Pancreas (tissue), 10 donors: ENCODE results near the gene MMS22L. TPM values are rescaled to one million over a fixed set of nuclear protein-coding genes. Genes with fewer than 3 reads are reported as not detected.

ENCODE experiments used
- ATAC-seq, 4 donors: fragments of 200-7000 bp; cut with Tn5 transposase; one replicate each; pipeline versions ENCODE4 v1.8.0 to v1.9.1; 2020; ENCODE audit warnings: mild to moderate bottlenecking in 4 of 4, moderate library complexity in 4 of 4
- DNase-seq, 6 donors: peaks; one replicate each; pipeline ENCODE4 v3.0.0-alpha.2; 2020
- FAIRE-seq: peaks from 2 replicates; lab custom pipeline; 2012; peaks lifted over from hg19 to GRCh38; lab: Jason Lieb, UNC
- H3K27ac ChIP-seq, 4 donors: fragments of 200-600 bp; sonication (generic); 1 replicate in 3 of 4; 2 replicates in 1 of 4; pipeline versions ENCODE4 v1.5.0 to v1.8.0; 2020
- H3K27me3 ChIP-seq, 4 donors: fragments of 200-600 bp; one replicate each; pipeline ENCODE4 v1.8.0; 2021
- H3K36me3 ChIP-seq, 3 donors: fragments of 200-600 bp; sonication (generic) in 1 of 3; one replicate each; pipeline versions ENCODE4 v1.5.0 to v1.8.0; 2020 to 2021
- H3K4me1 ChIP-seq, 3 donors: fragments of 200-600 bp; one replicate each; pipeline ENCODE4 v1.8.0; 2021
- H3K4me3 ChIP-seq, 4 donors: fragments of 200-600 bp; sonication (generic) in 2 of 4; one replicate each; pipeline versions ENCODE4 v1.5.0 to v1.8.0; 2020 to 2021
- H3K9me3 ChIP-seq, 4 donors: fragments of 200-600 bp; one replicate each; pipeline ENCODE4 v1.8.0; 2021
- WGBS, 2 donors: extraction: QIAGEN DNeasy Blood & Tissue Kit; methylation state at CpG; one replicate each; pipeline ENCODE4 v1.1.7; 2013; 5-methylcytosine and 5-hydroxymethylcytosine counted together
- intact Hi-C, 3 donors: fragments of 100-400 bp; cut with DNase I; formaldehyde crosslinking; loops; one replicate each; pipeline versions ENCODE4 v1.11.1 to v1.14.2; 2022
- polyA plus RNA-seq, 2 donors: library from polyadenylated mRNA; stranded (reverse); fragments of 200-250 nt; gene quantifications; one replicate each; pipeline ENCODE4 v1.2.3, GENCODE V29; 2013
- total RNA-seq, 6 donors: library from RNA; stranded (reverse); fragmentation: NEBNext Ultra II Directional in 4 of 6; extraction: Animal tissue kit (Norgen Biotek cat#: 25700) in 4 of 6; gene quantifications; one replicate each; pipeline versions ENCODE4 v1.2.1 to v1.2.4, GENCODE V29; 2021 to 2023
- TF ChIP-seq, protein P1 (sequence below), 4 donors: fragments of 200-600 bp; sonication (generic) in 3 of 4; IDR thresholded peaks; one replicate each; pipeline versions ENCODE4 v1.5.0 to v1.8.0; 2021; ENCODE audit warnings: antibody characterized with exemption in 4 of 4
- donor health status: healthy with polysubstance abuse.
- donor health status: DM: no; HTN: no; CAD: no; lungs with moderate emphysema.
- donor health status: DM: no; HTN: no; CAD: no.
- donor health status: control.
- donor health status: control.
- donor health status: Bipolar disorder and iron deficiency.
- donor health status: DM: yes; HTN: yes; CAD: no.
- donor health status: DM: no; HTN: no; CAD: no.
- donor health status: DM: no; HTN: no; CAD: no.
- donor health status: DM: yes; HTN: yes; CAD: no.

Gene MMS22L
- total and polyA plus RNA-seq, 8 donors: 0.84 to 5.0 (median 2.9) TPM

- TF ChIP-seq, protein P1, sequence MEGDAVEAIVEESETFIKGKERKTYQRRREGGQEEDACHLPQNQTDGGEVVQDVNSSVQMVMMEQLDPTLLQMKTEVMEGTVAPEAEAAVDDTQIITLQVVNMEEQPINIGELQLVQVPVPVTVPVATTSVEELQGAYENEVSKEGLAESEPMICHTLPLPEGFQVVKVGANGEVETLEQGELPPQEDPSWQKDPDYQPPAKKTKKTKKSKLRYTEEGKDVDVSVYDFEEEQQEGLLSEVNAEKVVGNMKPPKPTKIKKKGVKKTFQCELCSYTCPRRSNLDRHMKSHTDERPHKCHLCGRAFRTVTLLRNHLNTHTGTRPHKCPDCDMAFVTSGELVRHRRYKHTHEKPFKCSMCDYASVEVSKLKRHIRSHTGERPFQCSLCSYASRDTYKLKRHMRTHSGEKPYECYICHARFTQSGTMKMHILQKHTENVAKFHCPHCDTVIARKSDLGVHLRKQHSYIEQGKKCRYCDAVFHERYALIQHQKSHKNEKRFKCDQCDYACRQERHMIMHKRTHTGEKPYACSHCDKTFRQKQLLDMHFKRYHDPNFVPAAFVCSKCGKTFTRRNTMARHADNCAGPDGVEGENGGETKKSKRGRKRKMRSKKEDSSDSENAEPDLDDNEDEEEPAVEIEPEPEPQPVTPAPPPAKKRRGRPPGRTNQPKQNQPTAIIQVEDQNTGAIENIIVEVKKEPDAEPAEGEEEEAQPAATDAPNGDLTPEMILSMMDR (IDR thresholded peaks at IDR 0.05): no peak
- H3K27me3 ChIP-seq: no peaks in the 10 kb centered on the region
- no peaks in the 10 kb centered on the region for H3K9me3 ChIP-seq
- intact Hi-C loops: no loop called here
- no peak for DNase-seq
- no peak for ATAC-seq
- no peaks in the 10 kb centered on the region for H3K36me3 ChIP-seq
- no peaks in the 10 kb centered on the region for H3K4me1 ChIP-seq
- H3K27ac ChIP-seq: no peak overlapping the region
- no peak for FAIRE-seq
- WGBS, 2 donors: 79 to 80% methylated on average over 3 of the region's 3 CpGs
- H3K4me3 ChIP-seq: no peak overlapping the region
Measured at GRCh38 chr6:97198046-97198565, 84.9 kb downstream of the MMS22L start.

DNA sequence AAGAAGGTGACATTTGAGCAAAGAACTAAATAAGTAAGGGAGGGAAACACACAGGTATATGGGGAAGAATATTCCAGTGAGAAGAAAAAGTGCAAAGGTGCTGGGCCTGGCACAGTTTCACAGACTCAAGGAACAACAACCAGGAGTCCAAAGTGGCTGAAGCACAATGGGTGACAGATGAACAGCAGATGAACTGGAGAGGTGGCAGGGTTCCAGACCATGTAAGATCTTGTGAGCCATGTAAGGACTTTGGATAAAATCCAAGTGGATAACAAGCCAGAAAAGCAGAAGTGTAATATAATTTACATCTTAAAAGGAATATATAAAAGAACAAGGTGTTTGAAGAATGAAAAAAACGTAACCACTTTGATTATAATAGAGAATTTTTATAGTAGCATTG lies 87.9 kb downstream of the MMS22L start:
- Histone ChIP-seq H3K4me3 (no peak overlapping the region), H3K27ac (no peak overlapping the region), H3K9me3 (no peaks in the 10 kb centered on the region), H3K36me3 (no peaks in the 10 kb centered on the region), H3K27me3 (no peaks in the 10 kb centered on the region), H3K4me1 (no peaks in the 10 kb centered on the region)
- no peak for ATAC-seq
- DNase-seq: no peak
- intact Hi-C loops: no loop called here
- WGBS, 2 donors: 82 to 92% methylated on average over 1 of the region's 1 CpG
- no peak for FAIRE-seq
- TF ChIP-seq, protein P1 (IDR thresholded peaks at IDR 0.05): no peak

DNA sequence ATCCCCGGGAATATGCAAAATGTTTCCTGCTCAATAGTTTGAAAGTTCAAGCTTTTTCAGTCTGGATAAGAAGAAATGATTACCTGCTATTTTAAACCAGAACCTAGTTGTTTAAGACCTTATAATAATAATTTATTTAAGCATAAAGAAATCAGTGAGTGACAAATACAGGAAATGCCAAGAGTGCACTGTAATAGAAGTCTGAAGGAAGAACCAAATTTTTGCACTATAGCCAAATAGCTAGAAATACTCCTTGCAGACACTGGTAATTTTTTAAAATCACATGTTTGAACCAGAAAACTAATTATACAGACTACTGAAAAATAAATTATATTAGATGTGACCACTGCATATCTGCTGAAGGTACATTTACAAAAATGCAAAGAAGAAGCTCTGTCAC lies 93.2 kb downstream of the MMS22L start:
- intact Hi-C loops: loop anchor here in 2 of 3 donors (5.0 to 10.0 kb wide), 2 partner anchors 203 to 205 kb away; no protein-coding TSS in a partner anchor
- 80 to 92% methylated on average over 1 of the region's 1 CpG for WGBS, 2 donors
- no peak for FAIRE-seq

GRCh38 chr6:97187951-97188350 lies 95.1 kb downstream of the MMS22L start:
- intact Hi-C loops: loop anchor here in 2 of 3 donors (5.0 to 10.0 kb wide), 2 partner anchors 204 to 207 kb away; no protein-coding TSS in a partner anchor
- TF ChIP-seq, protein P1 (IDR thresholded peaks at IDR 0.05): no peak
- no peaks in the 10 kb centered on the region for H3K36me3 ChIP-seq
- DNase-seq: no peak
- ATAC-seq: no peak
- H3K4me3 ChIP-seq: no peak overlapping the region
- FAIRE-seq: no peak
- no peaks in the 10 kb centered on the region for H3K4me1 ChIP-seq
- no peak overlapping the region for H3K27ac ChIP-seq
- H3K27me3 ChIP-seq: no peaks in the 10 kb centered on the region
- no peaks in the 10 kb centered on the region for H3K9me3 ChIP-seq

More for the DNA sequence above, 93.2 kb downstream of the MMS22L start:
- ATAC-seq: no peak
- no peaks in the 10 kb centered on the region for H3K27me3 ChIP-seq
- H3K9me3 ChIP-seq: no peaks in the 10 kb centered on the region
- no peaks in the 10 kb centered on the region for H3K36me3 ChIP-seq
- no peak overlapping the region for H3K4me3 ChIP-seq
- H3K27ac ChIP-seq: no peak overlapping the region
- H3K4me1 ChIP-seq: no peaks in the 10 kb centered on the region
- no peak for DNase-seq
- TF ChIP-seq, protein P1 (IDR thresholded peaks at IDR 0.05): no peak

DNA sequence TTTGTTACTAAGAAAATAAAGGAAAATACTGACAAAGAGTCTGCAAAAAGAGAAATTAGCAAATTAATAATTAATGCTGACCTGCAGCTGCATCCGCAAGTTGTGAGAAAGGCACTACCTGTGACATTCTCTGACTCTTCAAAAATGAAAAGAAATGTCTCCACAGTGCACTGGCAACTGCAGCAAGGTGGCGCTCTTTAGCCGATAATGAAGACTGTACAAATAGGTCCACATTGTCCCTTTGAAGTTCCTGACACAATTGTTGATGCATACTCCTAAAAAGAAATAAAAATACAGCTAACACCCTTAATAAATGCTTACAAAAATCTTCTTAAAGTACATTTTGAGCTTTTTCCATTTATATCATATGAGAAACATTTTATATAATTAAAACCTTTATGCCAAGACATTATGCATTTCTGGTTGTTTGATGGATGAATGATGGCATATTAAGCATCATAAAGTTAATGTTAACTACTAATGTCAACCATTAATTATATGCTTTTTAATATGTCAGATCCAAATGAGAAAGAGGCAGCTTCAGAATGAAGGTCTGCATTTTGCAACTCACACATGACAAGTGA lies 96.5 kb downstream of the MMS22L start:
- peak in 5 of 6 donors; percentile 34 to 68 (median 52) for DNase-seq
- H3K4me3 ChIP-seq: no peak overlapping the region
- FAIRE-seq: no peak
- peak; percentile 78 to 88 (median 86) for ATAC-seq
- no peaks in the 10 kb centered on the region for H3K27me3 ChIP-seq
- H3K36me3 ChIP-seq: no peaks in the 10 kb centered on the region
- no peaks in the 10 kb centered on the region for H3K9me3 ChIP-seq
- TF ChIP-seq, protein P1 (IDR thresholded peaks at IDR 0.05): peak; percentile 34 to 78 (median 70)
- no peak overlapping the region for H3K27ac ChIP-seq
- no peaks in the 10 kb centered on the region for H3K4me1 ChIP-seq
- intact Hi-C loops: loop anchor here in 2 of 3 donors (5.0 to 10.0 kb wide), 2 partner anchors 206 to 208 kb away; no protein-coding TSS in a partner anchor
- 13% methylated on average over 3 of the region's 3 CpGs for WGBS, 2 donors
